Endothelial cell of umbilical vein (primary cell): ENCODE results near the gene SLC5A11. TPM values are rescaled to one million over a fixed set of nuclear protein-coding genes. Genes with fewer than 3 reads are reported as not detected.

Experiments used
- BruUV-seq: library from RNA; stranded (reverse); fragments of 400-500 nt; replicated peaks from 2 replicates; lab custom pipeline; 2021; lab: Mats Ljungman, UMichigan
- CTCF ChIA-PET: fragments of 300-600, 350-600 bp; sonication (Branson Sonifier 250); formaldehyde crosslinking; loops from one replicate; lab custom pipeline; 2021; ENCODE audit warnings: antibody characterized with exemption, inconsistent platforms; lab: Charles Lee
- POLR2A ChIA-PET: fragments of 300-600, 350-600 bp; sonication (Branson Sonifier 250); formaldehyde crosslinking; loops from one replicate; lab custom pipeline; 2021; ENCODE audit warnings: antibody characterized with exemption, inconsistent platforms; lab: Charles Lee
- DNase-seq: peaks from one replicate; pipeline ENCODE4 v3.0.0-alpha.2; 2011; ENCODE audit warnings: low read depth, low spot score
- FAIRE-seq: peaks from 2 replicates; lab custom pipeline; 2011; peaks lifted over from hg19 to GRCh38; lab: Jason Lieb, UNC
- H2AFZ ChIP-seq: 2 replicates; pipeline ENCODE4 v1.6.0; 2012; ENCODE audit warnings: low read depth, low read length, control low read depth, inconsistent platforms
- H3K27ac ChIP-seq: 2 replicates; pipeline ENCODE4 v1.5.1; 2011; ENCODE audit warnings: low read depth, mild to moderate bottlenecking, control low read depth, low read length, moderate library complexity; ENCODE audit not compliant: insufficient read depth
- H3K27me3 ChIP-seq, 2 experiments: 2 replicates each; pipeline versions ENCODE4 v1.6.0 to v1.6.1; 2011; ENCODE audit warnings: low read length in 2 of 2, mixed read lengths in 1 of 2; ENCODE audit not compliant: control insufficient read depth in 2 of 2, insufficient read depth in 2 of 2
- H3K36me3 ChIP-seq, 2 experiments: 2 replicates in 1 of 2; 3 replicates in 1 of 2; pipeline ENCODE4 v1.5.1; 2011; ENCODE audit warnings: low read length in 2 of 2, mild to moderate bottlenecking in 1 of 2, moderate library complexity in 1 of 2; ENCODE audit not compliant: control insufficient read depth in 2 of 2, insufficient read depth in 2 of 2; ENCODE audit errors: extremely low read depth in 1 of 2
- H3K4me1 ChIP-seq: 3 replicates; pipeline ENCODE4 v1.5.1; 2011; ENCODE audit warnings: mild to moderate bottlenecking, low read length; ENCODE audit not compliant: control insufficient read depth, insufficient read depth; ENCODE audit errors: extremely low read depth
- H3K4me2 ChIP-seq: 2 replicates; pipeline ENCODE4 v1.6.1; 2011; ENCODE audit warnings: low read length, control low read depth, mixed read lengths; ENCODE audit not compliant: insufficient read depth
- H3K4me3 ChIP-seq, 3 experiments: fragments of 200-600 bp in 1 of 3; sonication (generic), shearing (Covaris generic) in 1 of 3; replicated peaks in 1 of 3; 2 replicates each; pipeline ENCODE4 v1.5.1; 2011 to 2016; ENCODE audit warnings: control low read depth in 3 of 3, low read length in 3 of 3, mild to moderate bottlenecking in 2 of 3, inconsistent platforms in 1 of 3, low read depth in 1 of 3, moderate library complexity in 1 of 3; ENCODE audit not compliant: insufficient read depth in 1 of 3
- H3K79me2 ChIP-seq: 2 replicates; pipeline ENCODE4 v1.6.0; 2012; ENCODE audit warnings: low read length, inconsistent platforms; ENCODE audit not compliant: control insufficient read depth, insufficient read depth
- H3K9ac ChIP-seq: replicated peaks from 2 replicates; pipeline ENCODE3; 2011; ENCODE audit warnings: low read length, control low read depth; ENCODE audit not compliant: insufficient read depth; ENCODE audit errors: extremely low read depth
- H3K9me1 ChIP-seq: replicated peaks from 3 replicates; pipeline ENCODE4 v1.6.0; 2011; ENCODE audit warnings: mild to moderate bottlenecking, low read length; ENCODE audit not compliant: control insufficient read depth, insufficient read depth; ENCODE audit errors: extremely low read depth
- H3K9me3 ChIP-seq: replicated peaks from 2 replicates; pipeline ENCODE4 v1.5.1; 2012; ENCODE audit warnings: low read length, inconsistent platforms; ENCODE audit not compliant: control insufficient read depth, insufficient read depth
- H4K20me1 ChIP-seq: replicated peaks from 2 replicates; pipeline ENCODE3; 2011; ENCODE audit warnings: mild to moderate bottlenecking, low read length; ENCODE audit not compliant: control insufficient read depth, insufficient read depth; ENCODE audit errors: extremely low read depth
- EZH2 ChIP-seq: IDR thresholded peaks from 2 replicates; pipeline ENCODE4 v1.6.1; 2012; ENCODE audit warnings: borderline replicate concordance, low read depth, mild to moderate bottlenecking, moderate library complexity, low read length, inconsistent platforms; ENCODE audit not compliant: severe bottlenecking
- FOS ChIP-seq: IDR thresholded peaks from 2 replicates; pipeline ENCODE4 v1.6.1; 2011; ENCODE audit warnings: mild to moderate bottlenecking, low read length, moderate library complexity, borderline replicate concordance; ENCODE audit not compliant: insufficient read depth
- GATA2 ChIP-seq: IDR thresholded peaks from 2 replicates; pipeline ENCODE4 v1.7.0; 2011; ENCODE audit warnings: low read depth, mild to moderate bottlenecking, moderate library complexity, mixed read lengths, low read length; ENCODE audit not compliant: insufficient read length, insufficient read depth
- JUN ChIP-seq: IDR thresholded peaks from 2 replicates; pipeline ENCODE4 v1.6.1; 2011; ENCODE audit warnings: borderline replicate concordance, low read depth; ENCODE audit not compliant: insufficient read length, insufficient read depth
- MYC ChIP-seq: IDR thresholded peaks from one replicate; pipeline ENCODE4 v1.6.1; 2011; ENCODE audit warnings: mild to moderate bottlenecking, low read depth, low read length
- POLR2A ChIP-seq: IDR thresholded peaks from 2 replicates; pipeline ENCODE4 v1.6.1; 2012; ENCODE audit warnings: low read depth, mild to moderate bottlenecking, control low read depth, low read length
- POLR2AphosphoS5 ChIP-seq: IDR thresholded peaks from 2 replicates; pipeline ENCODE4 v1.6.1; 2012; ENCODE audit warnings: low read depth, mild to moderate bottlenecking, control low read depth, low read length, moderate library complexity; ENCODE audit not compliant: insufficient read depth
- dilution Hi-C: fragments of 300-500 bp; cut with MboI; formaldehyde crosslinking; loops from one replicate; pipeline ENCODE4 v1.15.0; 2019; ENCODE audit warnings: low sequenced_read_pairs; ENCODE audit not compliant: extremely low pct_ligation_motif_present
- intact Hi-C: fragments of 100-400 bp; cut with micrococcal nuclease; formaldehyde crosslinking; loops from one replicate; pipeline ENCODE4 v1.10.0; 2022
- polyA plus RNA-seq, 4 experiments: library from polyadenylated mRNA; depleted of rRNA in 3 of 4; stranded (reverse) in 3 of 4; unstranded in 1 of 4; fragments of >200 nt; gene quantifications; 2 replicates each; pipeline versions ENCODE4 v1.2.1 to v1.2.3, GENCODE V29; 2011 to 2012; ENCODE audit warnings: missing spikeins in 1 of 4
- total RNA-seq: library from RNA; stranded (reverse); gene quantifications from 2 replicates; pipeline ENCODE4 v1.2.3, GENCODE V29; 2021
- TF ChIP-seq, protein P1 (sequence below), 2 donors: IDR thresholded peaks; 1 replicate in 1 of 2; 2 replicates in 1 of 2; pipeline ENCODE4 v1.5.1; 2011; ENCODE audit warnings: low read length in 2 of 2, mild to moderate bottlenecking in 2 of 2, moderate library complexity in 2 of 2, control low read depth in 1 of 2, inconsistent platforms in 1 of 2, low read depth in 1 of 2; ENCODE audit not compliant: insufficient read depth in 1 of 2; ENCODE audit errors: extremely low read depth in 1 of 2

SLC5A11 gene
- total and polyA plus RNA-seq, 2 donors (not counting 3 experiments of a cell fraction or from before 2014, with no cell fraction given): 0.12 TPM; not detected in 1

DNA sequence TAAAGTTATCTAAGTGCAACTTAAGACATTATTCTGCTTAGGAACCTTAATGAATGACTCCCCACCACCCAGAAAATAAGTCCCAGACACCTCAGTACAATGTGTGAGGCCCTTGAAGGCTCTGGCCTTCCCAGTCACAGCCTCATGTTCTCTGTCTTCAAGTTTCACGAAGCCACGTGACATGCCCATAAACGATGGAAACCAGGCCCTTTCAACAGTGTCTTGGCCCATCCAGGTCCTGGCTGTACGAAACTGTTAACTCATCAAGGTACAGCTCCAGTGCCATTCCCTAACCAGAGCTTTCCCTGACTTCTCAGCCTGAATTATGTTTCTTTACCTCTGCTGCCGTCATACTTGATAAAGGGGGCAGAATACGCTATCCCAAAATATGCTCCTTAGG, 100.4 kb downstream of the SLC5A11 start:
- POLR2A ChIA-PET: no interaction called here
- no peak overlapping the region for H3K4me2 ChIP-seq
- intact Hi-C loops (no loop called here), dilution Hi-C loops (no loop called here)
- no peak overlapping the region for H3K27ac ChIP-seq
- BruUV-seq: no TSS peak
- H3K9me1 ChIP-seq: no peaks in the 10 kb centered on the region
- no peak for TF ChIP-seq EZH2
- TF ChIP-seq JUN: no peak
- TF ChIP-seq, protein P1, sequence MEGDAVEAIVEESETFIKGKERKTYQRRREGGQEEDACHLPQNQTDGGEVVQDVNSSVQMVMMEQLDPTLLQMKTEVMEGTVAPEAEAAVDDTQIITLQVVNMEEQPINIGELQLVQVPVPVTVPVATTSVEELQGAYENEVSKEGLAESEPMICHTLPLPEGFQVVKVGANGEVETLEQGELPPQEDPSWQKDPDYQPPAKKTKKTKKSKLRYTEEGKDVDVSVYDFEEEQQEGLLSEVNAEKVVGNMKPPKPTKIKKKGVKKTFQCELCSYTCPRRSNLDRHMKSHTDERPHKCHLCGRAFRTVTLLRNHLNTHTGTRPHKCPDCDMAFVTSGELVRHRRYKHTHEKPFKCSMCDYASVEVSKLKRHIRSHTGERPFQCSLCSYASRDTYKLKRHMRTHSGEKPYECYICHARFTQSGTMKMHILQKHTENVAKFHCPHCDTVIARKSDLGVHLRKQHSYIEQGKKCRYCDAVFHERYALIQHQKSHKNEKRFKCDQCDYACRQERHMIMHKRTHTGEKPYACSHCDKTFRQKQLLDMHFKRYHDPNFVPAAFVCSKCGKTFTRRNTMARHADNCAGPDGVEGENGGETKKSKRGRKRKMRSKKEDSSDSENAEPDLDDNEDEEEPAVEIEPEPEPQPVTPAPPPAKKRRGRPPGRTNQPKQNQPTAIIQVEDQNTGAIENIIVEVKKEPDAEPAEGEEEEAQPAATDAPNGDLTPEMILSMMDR (IDR thresholded peaks at IDR 0.05; ENCODE audit: extremely low read depth in 1 of 2, insufficient read depth in 1 of 2, low read depth in 1 of 2, low read length in 2 of 2): no peak
- no peak for TF ChIP-seq POLR2A
- TF ChIP-seq MYC: no peak
- TF ChIP-seq GATA2: no peak
- TF ChIP-seq FOS: no peak
- no peak for TF ChIP-seq POLR2AphosphoS5
- no peaks in the 10 kb centered on the region for H3K9me3 ChIP-seq
- H3K79me2 ChIP-seq: no peaks in the 10 kb centered on the region
- DNase-seq: no peak
- no peaks in the 10 kb centered on the region for H4K20me1 ChIP-seq
- no peak overlapping the region for H2AFZ ChIP-seq
- no peaks in the 10 kb centered on the region for H3K27me3 ChIP-seq
- no peak overlapping the region for H3K4me3 ChIP-seq
- CTCF ChIA-PET: interaction anchor here (1.2 kb wide), 1 partner anchor 112 kb away, joined by 5 read pairs; no protein-coding TSS in a partner anchor
- H3K4me1 ChIP-seq: no peaks in the 10 kb centered on the region
- no peak overlapping the region for H3K9ac ChIP-seq
- no peak for FAIRE-seq
- H3K36me3 ChIP-seq: peaks cover 40 to 44% of the 10 kb centered on the region in 2 experiments
